Measurements from ENCODE around the gene PATJ.
"Not testable (repeated sequence)": the region's sequence is repeated elsewhere in the genome, so short reads cannot be mapped to it uniquely, and the experiment has no call there.

PATJ gene

GRCh38 chr1:62180639-62181038 is 438.4 kb downstream of the PATJ start:
- no peak for DNase-seq

GRCh38 chr1:62181532-62181931 is 439.3 kb downstream of the PATJ start:
- DNase-seq, result no peak

- DNase-seq, result not testable (repeated sequence)
These were observed 439.9 kb downstream of the PATJ start for GRCh38 chr1:62182157-62182556.

- DNase-seq, result not testable (repeated sequence)
These were observed 441.1 kb downstream of the PATJ start for GRCh38 chr1:62183164-62184020.

GRCh38 chr1:62184336-62184735 is 442.1 kb downstream of the PATJ start:
- no peak for DNase-seq

GRCh38 chr1:62185233-62185632 is 443.0 kb downstream of the PATJ start:
- not testable (repeated sequence) for DNase-seq

- no peak for DNase-seq
These were observed 443.4 kb downstream of the PATJ start for GRCh38 chr1:62185677-62186076.

- no peak for DNase-seq
These were observed 445.3 kb downstream of the PATJ start for GRCh38 chr1:62187548-62187947.

GRCh38 chr1:62188111-62188510 is 445.8 kb downstream of the PATJ start:
- DNase-seq, result no peak

- peak; percentile 64 for DNase-seq
These were observed 452.6 kb downstream of the PATJ start, which contains the start of gene L1TD1 for GRCh38 chr1:62194651-62195544. TSS of gene L1TD1 (plus strand) at chr1:62194849. CDS start at chr1:62206629, 11,780 bp downstream.

- DNase-seq, result no peak
These were observed 453.9 kb downstream of the PATJ start for GRCh38 chr1:62196086-62196690.

- no peak for DNase-seq
These were observed 455.9 kb downstream of the PATJ start for GRCh38 chr1:62198069-62198780.

- no peak for DNase-seq
These were observed 456.5 kb downstream of the PATJ start for GRCh38 chr1:62198781-62199125.

- DNase-seq, result no peak
These were observed 464.9 kb downstream of the PATJ start for GRCh38 chr1:62207187-62207586.

- no peak for DNase-seq
These were observed 465.8 kb downstream of the PATJ start for GRCh38 chr1:62208087-62208486.

GRCh38 chr1:62208970-62209369 is 466.7 kb downstream of the PATJ start:
- DNase-seq, result no peak

- no peak for DNase-seq
These were observed 467.8 kb downstream of the PATJ start for GRCh38 chr1:62209931-62210595.

GRCh38 chr1:62210960-62211359 is 468.7 kb downstream of the PATJ start:
- no peak for DNase-seq

GRCh38 chr1:62212411-62212810 is 470.1 kb downstream of the PATJ start:
- no peak for DNase-seq

- no peak for DNase-seq
These were observed 471.0 kb downstream of the PATJ start for GRCh38 chr1:62213075-62213914.

GRCh38 chr1:62218604-62219003 is 476.3 kb downstream of the PATJ start:
- DNase-seq, result no peak

All from right hindlimb (tissue), 1 donor.